NCI-H2107 treated with DMSO at 0.1 percent for 48 hours (cell line): ENCODE measurements around the gene ANTKMT.

ENCODE experiments used
- DNase-seq: peaks from one replicate; lab custom pipeline; 2025; ENCODE audit not compliant: unreplicated experiment; lab: John Stamatoyannopoulos, UW

ANTKMT gene, protein sequence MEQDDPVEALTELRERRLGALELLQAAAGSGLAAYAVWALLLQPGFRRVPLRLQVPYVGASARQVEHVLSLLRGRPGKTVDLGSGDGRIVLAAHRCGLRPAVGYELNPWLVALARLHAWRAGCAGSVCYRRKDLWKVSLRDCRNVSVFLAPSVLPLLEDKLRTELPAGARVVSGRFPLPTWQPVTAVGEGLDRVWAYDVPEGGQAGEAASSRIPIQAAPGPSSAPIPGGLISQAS

DNA sequence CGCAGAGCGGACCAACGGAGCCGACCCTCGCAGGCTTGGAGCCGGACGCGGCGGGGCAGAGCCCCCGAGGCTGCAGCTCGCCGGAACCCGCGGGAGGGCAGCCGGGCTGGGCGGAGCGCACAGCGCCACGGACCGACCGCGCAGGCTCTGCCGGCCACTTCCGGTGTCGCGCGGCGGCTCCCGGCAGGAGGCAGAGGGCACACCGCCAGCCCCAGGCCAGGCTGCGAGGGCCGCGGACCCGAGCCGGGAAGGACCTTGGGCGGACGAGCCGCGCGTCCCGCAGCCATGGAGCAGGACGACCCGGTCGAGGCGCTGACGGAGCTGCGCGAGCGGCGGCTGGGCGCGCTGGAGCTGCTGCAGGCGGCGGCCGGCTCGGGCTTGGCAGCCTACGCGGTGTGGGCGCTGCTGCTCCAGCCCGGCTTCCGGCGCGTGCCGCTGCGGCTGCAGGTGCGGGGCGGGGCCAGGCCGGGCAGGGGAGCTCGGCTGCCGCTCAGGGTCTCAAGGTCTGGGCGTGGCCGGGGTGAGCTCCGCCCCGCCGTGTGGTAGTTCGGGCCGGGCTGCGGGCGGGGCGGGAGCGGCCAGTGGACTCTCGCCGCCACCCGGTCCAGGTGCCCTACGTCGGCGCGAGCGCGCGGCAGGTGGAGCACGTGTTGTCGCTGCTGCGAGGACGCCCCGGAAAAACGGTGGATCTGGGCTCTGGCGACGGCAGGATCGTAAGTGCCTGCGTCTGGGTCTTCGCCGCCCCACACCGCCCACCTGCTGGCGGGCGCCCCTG is at the start of gene ANTKMT:
Gene ANTKMT, plus strand, starts transcription at position 157 of the 775 bp plus-strand sequence. Its CDS starts 129 bp downstream, at position 286.
- no peak for DNase-seq

DNA sequence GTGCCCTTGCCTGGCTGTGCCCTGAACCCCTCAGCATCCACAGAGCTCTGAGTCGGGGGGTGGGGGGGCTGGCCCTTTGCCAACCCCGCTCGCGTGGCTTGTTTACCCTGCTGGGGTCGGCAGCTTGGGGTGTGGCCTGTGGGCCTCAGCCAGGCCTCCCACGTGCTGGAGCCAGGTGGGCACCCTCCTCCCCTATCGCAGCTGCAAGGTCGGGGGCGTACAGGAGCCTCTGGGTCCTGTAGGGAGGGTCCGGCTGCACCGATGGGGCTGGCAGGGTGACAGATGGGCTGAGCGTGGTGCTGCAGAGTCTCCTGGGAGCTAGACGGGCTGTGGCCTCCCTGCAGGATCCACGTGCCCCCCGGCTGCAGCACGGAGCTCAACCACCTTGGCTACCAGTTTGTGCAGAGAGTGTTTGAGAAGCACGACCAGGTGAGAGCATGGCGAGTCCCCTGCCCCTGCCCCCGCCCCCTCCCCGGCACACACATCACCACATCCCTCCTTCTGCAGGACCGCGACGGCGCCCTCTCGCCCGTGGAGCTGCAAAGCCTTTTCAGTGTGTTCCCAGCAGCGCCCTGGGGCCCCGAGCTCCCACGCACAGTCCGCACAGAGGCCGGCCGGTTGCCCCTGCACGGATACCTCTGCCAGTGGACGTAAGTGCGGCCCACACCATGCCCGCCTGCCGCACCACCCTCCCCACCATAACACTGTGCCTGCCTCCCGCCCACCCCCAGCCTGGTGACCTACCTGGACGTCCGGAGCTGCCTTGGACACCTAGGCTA is 49.4 kb upstream of the ANTKMT start:
- DNase-seq, result no peak

DNA sequence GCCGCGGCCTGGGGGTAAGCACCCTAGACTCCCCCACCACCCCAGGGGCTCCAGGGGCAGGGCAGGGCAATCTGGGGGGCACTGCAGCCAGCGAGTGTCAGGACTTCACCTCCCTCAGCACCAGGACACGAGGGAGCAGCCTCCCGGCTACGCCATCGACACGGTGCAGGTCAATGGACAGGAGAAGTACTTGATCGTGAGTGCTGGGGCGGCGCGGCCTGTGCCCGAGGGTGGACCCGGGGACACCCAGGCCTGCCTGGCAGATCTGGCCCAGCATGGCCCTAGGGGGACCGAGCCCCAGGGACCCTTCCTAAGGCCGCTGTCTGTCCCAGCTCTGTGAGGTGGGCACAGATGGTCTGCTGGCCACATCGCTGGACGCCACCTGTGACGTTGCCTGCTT is 48.6 kb upstream of the ANTKMT start:
- no peak for DNase-seq

DNA sequence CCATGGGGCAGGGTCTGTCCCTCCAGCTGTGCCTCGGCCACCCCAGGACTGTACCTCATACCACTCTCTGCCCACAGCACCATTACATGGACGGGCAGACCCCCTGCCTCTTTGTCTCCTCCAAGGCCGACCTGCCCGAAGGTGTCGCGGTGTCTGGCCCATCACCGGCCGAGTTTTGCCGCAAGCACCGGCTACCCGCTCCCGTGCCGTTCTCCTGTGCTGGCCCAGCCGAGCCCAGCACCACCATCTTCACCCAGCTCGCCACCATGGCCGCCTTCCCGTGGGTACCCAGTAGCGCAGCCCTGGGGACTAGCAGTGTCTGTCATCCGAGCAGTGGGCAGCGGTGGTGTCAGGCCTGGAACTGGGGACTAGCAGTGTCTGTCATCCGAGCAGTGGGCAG is 48.1 kb upstream of the ANTKMT start:
- no peak for DNase-seq

DNA sequence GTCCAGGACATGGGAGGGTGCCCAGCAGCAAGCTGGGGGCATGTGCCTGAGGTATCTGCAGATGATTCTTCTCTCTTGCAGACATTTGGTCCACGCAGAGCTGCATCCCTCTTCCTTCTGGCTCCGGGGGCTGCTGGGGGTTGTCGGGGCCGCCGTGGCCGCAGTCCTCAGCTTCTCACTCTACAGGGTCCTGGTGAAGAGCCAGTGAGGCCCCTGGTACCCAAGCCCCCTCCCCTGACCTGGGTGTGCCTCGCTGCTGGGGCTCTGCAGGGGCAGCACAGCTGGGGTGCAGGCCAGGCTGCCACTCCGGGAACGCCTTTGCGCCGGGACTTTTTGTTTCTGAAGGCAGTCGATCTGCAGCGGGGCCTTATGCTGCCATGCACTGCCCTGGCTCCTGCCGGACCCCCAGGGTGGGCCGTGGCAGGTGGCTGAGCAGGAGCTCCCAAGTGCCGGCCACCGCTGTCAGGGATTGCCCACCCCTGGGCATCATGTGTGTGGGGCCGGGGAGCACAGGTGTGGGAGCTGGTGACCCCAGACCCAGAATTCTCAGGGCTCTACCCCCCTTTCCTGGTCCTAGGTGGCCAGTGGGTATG is 47.5 kb upstream of the ANTKMT start:
- no peak for DNase-seq

DNA sequence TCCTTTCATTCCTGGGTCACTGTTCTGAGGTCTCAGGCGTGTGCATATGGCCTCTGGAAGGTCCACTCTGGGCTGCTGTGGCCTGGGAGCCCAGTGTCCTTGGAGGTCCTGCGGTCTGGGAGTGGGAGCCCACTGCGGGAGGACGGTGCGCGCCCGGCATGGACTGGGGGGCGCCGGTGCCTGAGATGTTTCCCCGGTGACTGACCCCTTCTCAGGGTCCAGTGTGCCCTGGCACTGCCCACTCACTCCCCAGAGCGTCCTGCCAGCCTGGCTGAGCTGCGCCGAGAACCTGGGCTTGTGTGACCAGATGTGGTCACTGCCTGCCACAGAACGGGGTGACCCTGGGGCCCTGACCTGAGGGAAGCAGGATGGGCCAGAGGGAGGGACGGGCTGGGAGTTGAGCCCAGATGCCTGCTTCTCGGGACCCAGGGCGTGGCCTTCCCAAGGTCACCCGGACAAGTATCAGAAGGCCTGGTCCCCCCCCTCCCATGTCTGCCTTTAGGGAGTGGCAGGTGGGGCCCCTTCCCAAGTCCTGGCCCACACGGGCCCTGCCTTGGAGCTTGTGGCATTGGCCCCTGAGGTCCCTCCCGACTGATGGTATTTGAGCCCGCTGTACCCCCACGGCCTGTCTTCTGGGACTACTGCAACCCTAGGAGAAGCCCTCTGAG is 46.6 kb upstream of the ANTKMT start:
- no peak for DNase-seq

DNA sequence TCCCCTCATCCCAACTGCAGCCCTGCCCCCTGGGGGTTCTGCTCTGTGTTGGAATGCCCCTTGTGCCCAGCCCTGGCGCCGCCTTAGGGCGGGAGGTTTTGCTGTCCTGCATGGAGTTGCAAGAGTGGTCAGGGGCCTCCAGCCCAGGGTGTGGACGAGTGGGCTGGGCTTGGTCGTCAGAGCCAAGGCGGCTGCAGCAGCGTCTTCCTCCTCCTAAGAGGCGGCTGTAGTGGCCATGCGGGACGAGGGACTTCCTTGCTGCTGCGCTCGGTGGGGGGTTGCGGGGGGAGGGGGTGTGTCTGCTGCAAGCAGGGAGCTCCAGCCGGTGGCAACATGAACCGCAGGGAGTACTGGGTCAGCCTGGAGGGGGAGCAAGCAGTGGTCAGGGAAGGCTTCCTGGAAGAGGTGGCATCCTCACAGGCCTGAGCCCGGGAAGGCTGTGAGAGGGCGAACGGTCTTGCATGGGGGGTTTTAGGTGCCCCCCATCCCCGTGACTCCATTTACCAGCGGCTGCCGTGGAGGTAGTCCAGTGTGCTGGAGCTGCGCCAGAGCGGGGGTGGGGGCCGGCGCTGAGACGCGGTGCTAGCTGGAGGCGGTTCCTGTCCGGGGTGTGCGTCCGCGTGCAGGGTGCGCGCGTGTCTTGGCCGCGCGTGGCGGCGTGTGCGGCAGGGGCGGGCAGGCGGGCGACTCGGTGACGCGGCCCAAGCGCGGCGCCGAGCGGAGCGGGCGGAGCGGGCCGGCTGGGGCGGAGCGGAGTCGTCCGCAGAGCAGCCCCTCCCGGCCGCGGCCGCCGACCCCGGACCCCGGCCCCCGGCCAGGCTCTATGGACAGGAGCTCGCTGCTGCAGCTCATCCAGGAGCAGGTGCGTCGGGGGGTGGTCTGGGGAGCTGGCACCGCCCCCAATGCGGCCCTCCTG is 45.7 kb upstream of the ANTKMT start, which contains the start of gene RHBDL1:
Gene RHBDL1, plus strand, starts transcription at position 704 of the 916 bp plus-strand sequence. Its CDS starts 120 bp downstream, at position 824.
- no peak for DNase-seq

DNA sequence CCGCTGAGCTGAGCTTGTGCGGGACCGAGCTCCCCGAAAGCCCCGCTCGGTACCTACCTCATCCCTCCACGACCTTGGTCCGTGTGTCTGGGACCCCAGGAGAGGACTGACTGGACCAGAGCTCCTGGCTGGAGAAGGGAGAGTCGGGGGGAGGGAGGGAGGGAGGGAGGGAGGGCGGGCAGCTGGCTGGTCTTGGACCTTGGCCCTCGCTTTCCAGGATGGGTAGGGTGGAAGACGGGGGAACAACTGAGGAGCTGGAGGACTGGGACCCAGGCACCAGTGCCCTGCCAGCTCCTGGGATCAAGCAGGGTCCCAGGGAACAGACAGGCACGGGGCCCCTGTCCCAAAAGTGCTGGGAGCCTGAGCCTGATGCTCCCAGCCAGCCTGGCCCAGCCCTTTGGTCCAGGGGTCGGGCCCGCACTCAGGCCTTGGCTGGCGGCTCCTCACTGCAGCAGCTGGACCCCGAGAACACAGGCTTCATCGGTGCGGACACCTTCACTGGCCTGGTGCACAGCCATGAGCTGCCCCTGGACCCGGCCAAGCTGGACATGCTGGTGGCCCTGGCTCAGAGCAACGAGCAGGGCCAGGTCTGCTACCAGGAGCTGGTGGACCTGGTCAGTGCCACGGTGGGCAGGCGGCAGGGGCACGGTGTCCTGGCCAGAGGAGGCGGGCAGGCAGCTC is 44.9 kb upstream of the ANTKMT start:
- no peak for DNase-seq

DNA sequence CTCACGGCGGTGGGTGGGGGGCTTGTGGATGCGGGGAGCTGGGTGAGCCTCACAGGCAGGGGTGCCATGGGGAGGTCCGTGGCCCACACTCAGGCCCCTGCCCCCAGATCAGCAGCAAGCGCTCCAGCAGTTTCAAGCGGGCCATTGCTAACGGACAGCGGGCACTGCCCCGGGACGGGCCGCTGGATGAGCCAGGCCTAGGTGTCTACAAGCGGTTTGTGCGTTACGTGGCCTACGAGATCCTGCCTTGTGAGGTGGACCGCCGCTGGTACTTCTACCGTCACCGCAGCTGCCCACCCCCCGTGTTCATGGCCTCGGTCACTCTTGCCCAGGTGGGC is 44.4 kb upstream of the ANTKMT start:
- DNase-seq, result peak; percentile 48

DNA sequence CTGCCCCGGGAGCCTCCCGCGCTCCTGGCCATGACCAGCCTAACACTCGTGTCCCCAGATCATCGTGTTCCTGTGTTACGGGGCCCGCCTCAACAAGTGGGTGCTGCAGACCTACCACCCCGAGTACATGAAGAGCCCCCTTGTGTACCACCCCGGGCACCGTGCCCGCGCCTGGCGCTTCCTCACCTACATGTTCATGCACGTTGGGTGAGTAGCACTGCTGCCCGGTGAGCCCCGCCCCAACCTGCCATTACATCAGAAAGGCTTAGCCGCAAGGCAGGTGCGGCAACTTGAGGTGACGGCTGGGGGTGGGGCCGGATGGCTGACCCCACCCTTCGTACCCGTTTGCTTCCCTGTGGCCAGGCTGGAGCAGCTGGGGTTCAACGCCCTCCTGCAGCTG is 44.0 kb upstream of the ANTKMT start:
- peak; percentile 85 for DNase-seq

DNA sequence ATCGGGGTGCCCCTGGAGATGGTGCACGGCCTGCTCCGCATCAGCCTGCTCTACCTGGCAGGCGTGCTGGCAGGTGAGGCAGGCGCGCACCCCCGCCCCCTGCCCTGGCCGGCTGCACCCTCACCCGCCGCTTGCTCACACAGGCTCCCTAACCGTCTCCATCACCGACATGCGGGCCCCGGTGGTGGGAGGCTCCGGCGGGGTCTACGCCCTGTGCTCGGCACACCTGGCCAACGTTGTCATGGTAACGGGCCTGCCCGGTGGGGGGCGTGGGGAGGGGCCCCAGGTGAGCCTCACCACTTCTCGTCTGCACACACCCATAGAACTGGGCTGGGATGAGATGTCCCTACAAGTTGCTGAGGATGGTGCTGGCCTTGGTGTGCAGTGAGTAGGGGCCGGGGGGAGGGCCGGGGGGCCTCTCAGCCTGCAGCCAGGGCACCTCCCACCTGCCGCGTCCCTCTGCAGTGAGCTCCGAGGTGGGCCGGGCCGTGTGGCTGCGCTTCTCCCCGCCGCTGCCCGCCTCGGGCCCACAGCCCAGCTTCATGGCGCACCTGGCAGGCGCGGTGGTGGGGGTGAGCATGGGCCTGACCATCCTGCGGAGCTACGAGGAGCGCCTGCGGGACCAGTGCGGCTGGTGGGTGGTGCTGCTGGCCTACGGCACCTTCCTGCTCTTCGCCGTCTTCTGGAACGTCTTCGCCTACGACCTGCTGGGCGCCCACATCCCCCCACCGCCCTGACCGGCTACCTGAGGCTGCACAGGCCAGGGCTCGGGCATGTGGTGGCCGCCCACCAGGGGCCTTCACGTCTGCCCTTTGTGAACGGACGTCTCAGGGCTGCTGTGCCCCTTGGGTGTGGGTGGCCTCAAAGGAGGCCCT is 43.4 kb upstream of the ANTKMT start:
- DNase-seq, result peak; percentile 53

DNA sequence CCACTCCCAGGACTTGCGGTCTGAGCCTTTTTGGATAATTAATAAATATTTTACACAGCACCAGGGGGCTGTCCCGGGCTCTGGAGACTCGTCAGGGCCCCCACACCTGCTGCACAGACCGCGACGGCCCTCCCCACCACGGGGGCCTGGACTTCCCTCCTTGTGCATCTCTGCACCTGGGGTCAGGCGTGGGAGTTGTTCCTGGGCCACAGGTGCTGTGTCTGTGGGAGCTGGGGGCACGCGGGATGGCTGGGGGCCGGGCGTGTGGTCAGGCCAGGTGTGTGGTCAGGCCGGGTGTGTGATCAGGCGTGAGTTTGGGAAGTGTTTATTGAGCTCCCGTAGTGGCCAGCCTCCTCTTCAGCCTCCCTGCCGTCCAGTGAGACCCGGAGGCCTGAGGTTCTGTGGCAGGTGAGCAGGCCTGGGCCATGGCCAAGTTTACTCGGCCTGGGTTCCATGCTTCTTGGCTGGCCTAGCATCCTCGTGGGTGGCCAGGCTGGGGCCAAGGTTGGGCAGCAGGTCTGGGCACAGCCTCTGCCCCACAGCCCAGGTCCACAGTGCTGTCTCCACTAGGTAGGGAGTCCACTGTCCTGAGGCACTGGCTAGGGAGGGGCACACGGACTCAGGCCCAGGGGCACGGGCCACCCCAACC is 42.6 kb upstream of the ANTKMT start:
- no peak for DNase-seq

DNA sequence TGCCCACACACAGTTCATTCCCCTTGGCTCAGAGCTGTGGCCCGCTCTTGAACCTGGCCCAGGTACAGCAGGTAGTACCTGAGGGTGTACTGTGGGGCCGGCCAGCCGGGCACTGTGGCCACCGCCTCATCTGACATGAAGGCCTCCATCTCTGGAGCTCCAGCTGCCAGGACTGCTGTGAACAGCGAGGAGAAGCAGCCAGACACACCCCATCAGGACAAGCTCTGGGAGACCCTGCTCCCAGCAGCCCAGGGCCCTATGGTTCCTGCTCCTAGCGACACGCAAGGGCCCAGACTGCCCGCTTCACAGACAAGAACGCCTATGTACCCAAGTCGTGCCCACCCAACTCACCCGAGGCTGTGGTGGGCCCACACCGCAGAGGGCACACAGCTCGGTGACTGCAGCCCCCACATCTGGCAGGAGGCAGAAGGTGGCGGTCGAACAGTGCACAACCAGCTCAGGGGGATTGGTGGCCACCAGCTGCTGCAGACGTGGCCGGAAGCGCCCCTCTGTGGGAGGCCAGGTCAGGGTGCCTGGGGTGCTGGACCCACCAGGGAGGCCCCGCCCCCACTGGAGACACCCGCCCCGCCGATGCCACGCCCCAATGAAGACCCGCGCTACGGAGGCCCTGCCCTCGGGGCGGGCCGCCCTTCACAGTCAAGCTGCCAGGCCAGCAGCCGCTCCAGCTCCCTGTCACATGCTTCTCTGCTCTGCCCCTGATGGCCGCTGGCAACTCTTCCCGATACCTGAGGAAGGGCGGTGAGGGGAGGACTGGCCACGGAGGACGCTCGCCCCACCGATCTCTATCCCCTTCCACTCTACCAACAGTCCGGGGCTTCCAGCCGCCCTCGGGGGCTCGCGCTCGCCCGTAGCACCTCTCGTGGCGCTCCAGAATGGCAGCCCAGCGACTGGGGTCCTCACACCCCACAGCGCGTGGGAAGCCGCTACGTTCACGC is 41.8 kb upstream of the ANTKMT start:
- no peak for DNase-seq

DNA sequence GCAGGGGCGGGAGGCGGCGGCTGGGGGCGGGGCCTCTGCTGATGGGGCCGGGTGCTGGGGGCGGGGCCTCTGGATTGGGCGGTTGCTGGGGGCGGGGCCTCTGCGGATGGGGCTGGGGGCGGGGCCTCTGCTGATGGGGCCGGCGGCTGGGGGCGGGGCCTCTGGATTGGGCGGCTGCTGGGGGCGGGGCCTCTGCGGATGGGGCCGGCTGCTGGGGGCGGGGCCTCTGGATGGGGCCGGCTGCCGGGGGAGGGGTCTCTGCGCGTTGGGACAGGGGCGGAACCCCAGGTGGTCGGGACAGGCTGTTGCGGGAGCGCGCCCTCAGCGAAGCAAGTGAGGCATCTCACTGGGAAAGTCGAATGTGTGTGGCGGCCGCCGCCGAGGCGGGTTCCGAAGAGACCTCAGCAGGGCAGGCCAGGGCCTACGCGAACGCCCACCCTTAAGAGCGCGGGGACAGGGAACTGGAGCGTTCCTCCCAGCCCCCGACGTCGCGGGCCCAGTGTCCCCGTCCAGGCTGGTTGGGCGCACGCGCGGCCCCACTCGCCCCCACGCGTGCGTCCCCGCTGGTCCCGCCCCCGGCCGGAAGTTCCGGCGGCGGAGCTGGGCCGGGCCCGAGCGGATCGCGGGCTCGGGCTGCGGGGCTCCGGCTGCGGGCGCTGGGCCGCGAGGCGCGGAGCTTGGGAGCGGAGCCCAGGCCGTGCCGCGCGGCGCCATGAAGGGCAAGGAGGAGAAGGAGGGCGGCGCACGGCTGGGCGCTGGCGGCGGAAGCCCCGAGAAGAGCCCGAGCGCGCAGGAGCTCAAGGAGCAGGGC is 40.9 kb upstream of the ANTKMT start, which contains the start of gene STUB1:
Gene STUB1, plus strand, starts transcription at position 597 of the 811 bp plus-strand sequence. Its CDS starts 116 bp downstream, at position 713.
- peak; percentile 43 for DNase-seq

DNA sequence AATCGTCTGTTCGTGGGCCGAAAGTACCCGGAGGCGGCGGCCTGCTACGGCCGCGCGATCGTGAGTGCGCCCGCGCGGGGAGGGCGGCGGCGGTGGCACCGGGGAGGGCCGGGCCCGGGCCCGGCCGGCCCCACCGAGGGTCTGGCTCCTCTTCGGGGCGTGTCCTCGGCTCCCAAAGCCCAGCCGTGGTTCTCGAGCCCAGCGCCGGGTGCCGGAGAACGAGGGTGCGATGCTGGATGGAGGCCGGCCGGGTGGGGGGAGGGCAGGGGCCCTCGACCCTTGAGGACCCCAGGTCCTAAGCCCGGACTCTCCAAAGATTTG is 40.4 kb upstream of the ANTKMT start:
- DNase-seq, result no peak
